SU-DHL-6 (cell line): ENCODE results near the gene MRPS35.

Experiments
- H2AFZ ChIP-seq: fragments of 200-600 bp; sonication (generic); 2 replicates; pipeline ENCODE4 v1.6.1; 2014; ENCODE audit warnings: low read depth, mild to moderate bottlenecking, moderate library complexity, mixed read lengths, antibody characterized with exemption, low read length; ENCODE audit not compliant: severe bottlenecking
- H3F3A ChIP-seq: fragments of 200-600 bp; shearing (Covaris generic); 2 replicates; pipeline ENCODE4 v1.6.0; 2016; ENCODE audit warnings: antibody characterized with exemption, mild to moderate bottlenecking; ENCODE audit not compliant: insufficient read depth
- H3K27ac ChIP-seq: fragments of 200-600 bp; sonication (generic); 2 replicates; pipeline ENCODE4 v1.5.1; 2016; ENCODE audit warnings: low read depth, mild to moderate bottlenecking, low read length, moderate library complexity, mixed read lengths
- H3K27me3 ChIP-seq: fragments of 200-600 bp; sonication (generic), shearing (Covaris generic); 2 replicates; pipeline ENCODE4 v1.6.0; 2014; ENCODE audit warnings: mild to moderate bottlenecking, low read length
- H3K36me3 ChIP-seq: fragments of 200-600 bp; sonication (generic); 2 replicates; pipeline ENCODE4 v1.6.1; 2014; ENCODE audit warnings: mild to moderate bottlenecking, low read length, mixed read lengths
- H3K4me2 ChIP-seq: fragments of 300-600, 200-600 bp; shearing (Covaris generic), sonication (generic); 2 replicates; pipeline ENCODE4 v1.6.0; 2014; ENCODE audit warnings: low read length, low read depth, mild to moderate bottlenecking; ENCODE audit not compliant: poor library complexity, severe bottlenecking
- H3K4me3 ChIP-seq: fragments of 200-600 bp; sonication (generic); 2 replicates; pipeline ENCODE4 v1.5.1; 2014; ENCODE audit warnings: antibody characterized with exemption, low read length, mild to moderate bottlenecking, mixed read lengths; ENCODE audit not compliant: insufficient read depth, poor library complexity, severe bottlenecking
- H3K79me2 ChIP-seq: fragments of 200-600 bp; sonication (generic); 2 replicates; pipeline ENCODE4 v1.6.1; 2014; ENCODE audit warnings: mild to moderate bottlenecking, low read length, moderate library complexity; ENCODE audit not compliant: insufficient read depth
- H3K9ac ChIP-seq: fragments of 200-600 bp; sonication (generic); 2 replicates; pipeline ENCODE4 v1.7.0; 2014; ENCODE audit warnings: mild to moderate bottlenecking, low read length
- H3K9me2 ChIP-seq: fragments of 200-600 bp; sonication (generic); replicated peaks from 2 replicates; pipeline ENCODE4 v1.6.1; 2014; ENCODE audit warnings: low read length; ENCODE audit not compliant: insufficient read depth
- H3K9me3 ChIP-seq: fragments of 200-600 bp; sonication (generic); 2 replicates; pipeline ENCODE4 v1.6.1; 2014; ENCODE audit warnings: low read length, mixed read lengths; ENCODE audit not compliant: insufficient read depth
- H4K20me1 ChIP-seq: fragments of 200-600 bp; sonication (generic); 2 replicates; pipeline ENCODE4 v1.6.1; 2014; ENCODE audit warnings: low read depth, mild to moderate bottlenecking, antibody characterized with exemption, low read length, moderate library complexity, mixed read lengths
- EZH2phosphoT487 ChIP-seq: fragments of 200-600 bp; sonication (generic), shearing (Covaris generic); conservative IDR thresholded peaks from 2 replicates; pipeline ENCODE4 v1.6.1; 2018; ENCODE audit warnings: mild to moderate bottlenecking, antibody characterized with exemption, low read length, moderate library complexity, mixed read lengths
- TF ChIP-seq, protein P1 (sequence below): fragments of 200-600 bp; sonication (generic); IDR thresholded peaks from one replicate; pipeline ENCODE4 v1.5.1; 2017; ENCODE audit warnings: antibody characterized with exemption, mild to moderate bottlenecking, low read length, moderate library complexity; ENCODE audit not compliant: insufficient read depth, poor library complexity, severe bottlenecking

MRPS35 gene

GRCh38 chr12:27711967-27712366 is 1.3 kb downstream of the MRPS35 start:
- Histone ChIP-seq H3K27ac (no peak overlapping the region), H3K79me2 (peaks cover 42% of the 10 kb centered on the region)

DNA sequence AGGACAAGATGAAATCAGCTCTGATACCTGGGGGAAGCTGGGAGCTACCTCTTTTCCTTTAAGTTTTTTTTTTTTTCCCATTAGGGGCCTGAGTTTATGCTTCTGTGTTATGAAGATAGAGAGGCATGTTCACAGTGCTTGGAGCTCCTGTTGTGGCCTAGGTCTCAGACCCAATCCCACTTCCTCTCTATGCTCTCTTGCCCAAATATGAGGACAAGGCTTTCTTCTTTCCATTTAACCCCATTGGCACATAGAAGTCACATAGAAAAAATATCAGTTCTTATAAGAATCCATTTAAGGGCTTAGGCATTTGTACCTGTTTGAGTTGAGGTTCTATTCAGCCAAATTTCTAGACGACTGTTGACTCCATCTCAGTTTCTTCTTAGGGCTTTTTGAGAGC is 12.6 kb downstream of the MRPS35 start:
- Histone ChIP-seq H3K27ac (no peak overlapping the region), H4K20me1 (no peaks in the 10 kb centered on the region), H3K4me3 (no peak overlapping the region), H3K36me3 (peaks cover 30% of the 10 kb centered on the region; the same call in 1 of the 2 replicates), H3K9me3 (no peaks in the 10 kb centered on the region), H2AFZ (no peak overlapping the region), H3K9me2 (no peaks in the 10 kb centered on the region), H3F3A (peaks cover 10% of the 10 kb centered on the region; the same call in 1 of the 2 replicates), H3K9ac (no peak overlapping the region), H3K4me2 (no peak overlapping the region), H3K27me3 (no peaks in the 10 kb centered on the region), H3K79me2 (no peaks in the 10 kb centered on the region)
- TF ChIP-seq, protein P1, sequence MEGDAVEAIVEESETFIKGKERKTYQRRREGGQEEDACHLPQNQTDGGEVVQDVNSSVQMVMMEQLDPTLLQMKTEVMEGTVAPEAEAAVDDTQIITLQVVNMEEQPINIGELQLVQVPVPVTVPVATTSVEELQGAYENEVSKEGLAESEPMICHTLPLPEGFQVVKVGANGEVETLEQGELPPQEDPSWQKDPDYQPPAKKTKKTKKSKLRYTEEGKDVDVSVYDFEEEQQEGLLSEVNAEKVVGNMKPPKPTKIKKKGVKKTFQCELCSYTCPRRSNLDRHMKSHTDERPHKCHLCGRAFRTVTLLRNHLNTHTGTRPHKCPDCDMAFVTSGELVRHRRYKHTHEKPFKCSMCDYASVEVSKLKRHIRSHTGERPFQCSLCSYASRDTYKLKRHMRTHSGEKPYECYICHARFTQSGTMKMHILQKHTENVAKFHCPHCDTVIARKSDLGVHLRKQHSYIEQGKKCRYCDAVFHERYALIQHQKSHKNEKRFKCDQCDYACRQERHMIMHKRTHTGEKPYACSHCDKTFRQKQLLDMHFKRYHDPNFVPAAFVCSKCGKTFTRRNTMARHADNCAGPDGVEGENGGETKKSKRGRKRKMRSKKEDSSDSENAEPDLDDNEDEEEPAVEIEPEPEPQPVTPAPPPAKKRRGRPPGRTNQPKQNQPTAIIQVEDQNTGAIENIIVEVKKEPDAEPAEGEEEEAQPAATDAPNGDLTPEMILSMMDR: no peak
- TF ChIP-seq EZH2phosphoT487: no peak

More at GRCh38 chr12:27711967-27712366, 1.3 kb downstream of the MRPS35 start:
- Histone ChIP-seq H4K20me1 (no peaks in the 10 kb centered on the region), H3K27me3 (no peaks in the 10 kb centered on the region), H3K4me2 (peak overlapping the region; percentile 94), H3K9me2 (no peaks in the 10 kb centered on the region), H3F3A (no peaks in the 10 kb centered on the region), H3K9me3 (no peaks in the 10 kb centered on the region), H3K36me3 (peaks cover 5% of the 10 kb centered on the region; the same call in 1 of the 2 replicates), H2AFZ (no peak overlapping the region), H3K9ac (no peak overlapping the region), H3K4me3 (no peak overlapping the region)
- TF ChIP-seq, protein P1: no peak
- TF ChIP-seq EZH2phosphoT487: no peak

DNA sequence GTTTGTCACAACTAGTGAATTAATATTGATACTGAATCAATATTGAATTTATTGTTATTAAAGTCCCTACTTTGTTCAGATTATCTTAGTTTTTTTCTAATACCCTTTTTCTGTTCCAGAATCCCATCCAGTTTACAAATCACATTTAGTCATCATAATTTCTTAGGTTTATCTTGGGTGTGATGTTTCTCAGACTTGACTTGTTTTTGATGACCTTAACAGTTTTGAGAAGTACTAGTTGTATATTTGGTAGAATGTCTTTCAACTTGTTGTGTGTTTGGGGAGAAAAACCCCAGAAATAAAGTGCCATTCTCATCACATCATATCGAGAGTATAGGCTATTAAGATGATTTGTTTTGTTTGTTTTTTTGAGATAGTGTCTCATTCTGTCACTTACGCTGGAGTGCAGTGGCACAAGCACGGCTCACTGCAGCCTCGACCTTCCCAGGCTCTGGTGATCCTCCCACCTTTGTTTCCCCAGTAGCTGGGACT is 19.5 kb downstream of the MRPS35 start:
- Histone ChIP-seq H3K4me3 (no peak overlapping the region), H3F3A (peaks cover 11% of the 10 kb centered on the region; the same call in 1 of the 2 replicates), H3K79me2 (no peaks in the 10 kb centered on the region), H3K9me2 (no peaks in the 10 kb centered on the region), H2AFZ (no peak overlapping the region), H4K20me1 (no peaks in the 10 kb centered on the region), H3K9me3 (no peaks in the 10 kb centered on the region), H3K27me3 (no peaks in the 10 kb centered on the region), H3K27ac (no peak overlapping the region), H3K4me2 (no peak overlapping the region), H3K9ac (no peak overlapping the region), H3K36me3 (peaks cover 21% of the 10 kb centered on the region; the same call in 1 of the 2 replicates)
- TF ChIP-seq, protein P1: no peak
- TF ChIP-seq EZH2phosphoT487: no peak
